Fibroblast of skin of scalp (primary cell): ENCODE data around the gene GHRH.

Experiments used
- DNase-seq: peaks from one replicate; pipeline ENCODE4 v3.0.0-alpha.2; 2013

The GHRH gene

GRCh38 chr20:37236462-37236861 lies 25.2 kb downstream of the GHRH start:
- DNase-seq, result no peak

- no peak for DNase-seq
Observed at GRCh38 chr20:37235065-37235464, 26.5 kb downstream of the GHRH start.

GRCh38 chr20:37234254-37234581 lies 27.4 kb downstream of the GHRH start:
- DNase-seq, result no peak

DNA sequence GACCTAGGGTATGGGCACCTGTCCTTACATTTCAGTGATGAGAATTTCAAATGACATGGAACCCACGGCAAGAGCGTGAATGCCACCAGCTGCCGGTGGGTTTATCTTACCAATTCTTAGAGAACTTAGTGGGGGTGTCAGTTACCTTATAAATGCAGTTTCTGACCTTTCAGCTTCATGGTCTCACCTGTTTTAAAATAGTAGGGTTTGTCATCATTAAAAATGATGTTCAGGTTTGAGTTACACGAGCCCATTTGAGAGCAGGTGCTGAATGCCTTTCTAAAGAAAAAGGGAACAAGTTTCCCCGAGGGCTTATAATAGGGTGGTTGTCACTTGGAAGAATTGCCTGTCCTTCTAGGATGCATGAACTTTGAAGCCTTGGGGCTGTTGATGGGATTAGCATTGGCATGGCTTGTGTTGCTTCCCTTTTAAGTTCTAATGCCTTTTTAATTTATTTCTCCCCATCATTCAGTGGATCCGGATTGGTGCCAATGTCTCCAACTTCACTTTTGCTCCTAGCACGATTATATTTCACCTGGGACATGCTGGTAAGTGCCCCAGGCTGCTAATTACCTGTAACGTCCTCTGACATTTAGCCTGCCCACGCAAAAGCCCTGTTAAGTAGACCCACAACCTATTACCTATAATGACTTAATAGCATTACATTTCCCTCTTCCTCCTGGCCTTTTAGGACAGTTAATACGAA lies 27.9 kb downstream of the GHRH start:
- no peak for DNase-seq

GRCh38 chr20:37231947-37232630 lies 29.5 kb downstream of the GHRH start:
- DNase-seq, result no peak

DNA sequence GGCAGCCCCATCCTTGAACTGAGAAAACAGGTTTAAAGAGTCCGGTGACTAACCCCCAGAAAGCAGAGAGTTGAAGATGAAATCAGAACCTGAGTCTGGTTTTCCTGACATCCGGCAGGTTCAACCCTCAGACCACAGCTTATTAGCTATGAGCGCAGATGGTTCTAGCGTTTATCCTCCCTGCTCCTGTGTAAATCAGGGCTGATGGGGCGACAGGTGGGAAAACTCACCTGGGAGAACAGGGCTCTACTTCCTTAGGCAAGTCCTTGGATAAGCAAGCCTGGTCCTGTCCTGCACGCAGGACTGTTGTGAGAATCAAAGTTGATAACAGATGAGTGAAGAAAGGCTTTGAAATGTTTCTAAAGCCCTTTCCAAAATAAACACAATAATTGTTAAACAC lies 31.4 kb downstream of the GHRH start:
- no peak for DNase-seq

- no peak for DNase-seq
Observed at GRCh38 chr20:37229357-37229756, 32.3 kb downstream of the GHRH start.

DNA sequence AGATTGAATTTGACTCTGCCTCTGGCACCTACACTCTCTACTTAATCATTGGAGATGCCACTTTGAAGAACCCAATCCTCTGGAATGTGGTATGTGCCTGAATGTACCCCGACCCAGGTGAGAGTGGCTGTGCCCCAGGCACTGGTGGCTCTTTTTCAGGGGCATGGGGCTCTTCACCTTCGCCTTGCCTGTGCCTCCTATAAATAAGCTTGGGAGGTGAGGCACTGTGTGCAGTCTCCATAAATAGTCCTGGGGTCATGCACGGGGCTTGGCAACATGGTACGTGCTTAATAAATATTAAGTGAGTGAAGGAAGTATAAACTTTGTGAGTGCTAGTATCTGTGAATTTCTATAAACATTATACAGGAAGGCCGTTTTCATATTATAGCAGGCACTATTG lies 33.0 kb downstream of the GHRH start:
- no peak for DNase-seq

DNA sequence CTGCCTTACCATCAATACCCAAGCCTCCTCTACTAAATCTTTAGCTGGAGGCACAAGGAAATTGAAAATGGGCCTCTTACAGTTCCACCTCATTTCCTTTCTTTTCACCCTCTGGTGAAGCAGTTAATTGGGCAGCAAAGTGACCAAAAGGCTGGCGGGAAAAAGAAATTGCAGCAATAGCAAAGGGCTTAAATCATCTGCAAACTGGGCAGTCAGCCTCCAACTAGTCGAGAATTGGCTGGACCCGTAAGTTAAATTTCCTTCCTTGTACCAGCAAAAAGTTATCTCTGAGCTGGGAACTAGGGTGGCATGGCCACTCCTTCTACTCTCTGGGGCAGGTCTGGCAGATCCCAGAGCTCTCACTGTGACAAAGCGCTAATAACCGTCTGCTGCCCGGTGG lies 33.5 kb downstream of the GHRH start:
- no peak for DNase-seq

GRCh38 chr20:37226889-37227288 lies 34.7 kb downstream of the GHRH start:
- no peak for DNase-seq

- DNase-seq, result no peak
Observed at GRCh38 chr20:37225146-37225545, 36.5 kb downstream of the GHRH start.

DNA sequence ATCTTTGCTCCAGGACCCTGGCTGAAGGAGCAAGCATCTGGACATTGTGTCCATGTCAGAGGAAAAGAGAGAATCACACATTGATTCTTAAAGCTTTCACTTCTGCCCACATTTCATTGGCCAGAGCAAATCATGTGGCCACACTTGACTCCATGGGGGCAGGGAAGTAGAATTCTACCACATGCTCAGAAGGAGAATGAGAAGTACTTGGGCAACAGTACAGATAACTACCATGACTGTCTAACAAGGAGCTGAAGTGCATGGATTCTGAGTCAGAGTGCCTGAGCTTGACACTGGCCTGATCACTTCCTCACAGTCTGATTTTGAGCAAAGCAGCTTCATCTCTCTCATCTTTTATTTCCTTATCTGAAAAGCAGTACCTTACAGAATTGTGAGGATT lies 38.6 kb downstream of the GHRH start:
- DNase-seq, result peak; percentile 62

DNA sequence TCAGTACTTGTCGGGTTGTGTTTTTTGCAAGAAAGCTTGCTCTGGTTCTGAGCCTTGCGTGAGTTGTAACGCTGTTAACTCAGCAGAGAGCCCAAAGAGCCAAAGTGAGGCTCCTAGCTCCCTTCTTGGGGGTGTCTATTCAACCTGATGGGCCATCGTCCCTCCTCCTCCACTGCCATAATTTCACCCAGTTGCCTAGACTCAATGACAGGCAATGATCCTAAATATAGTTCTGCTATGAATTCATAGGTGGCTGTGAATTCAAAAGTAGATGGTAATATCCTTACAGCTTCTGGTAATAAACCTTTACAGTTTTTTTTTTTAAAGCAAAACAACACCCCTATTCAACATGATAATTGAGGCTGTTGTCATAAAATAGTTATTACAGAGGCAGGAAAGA lies 39.5 kb downstream of the GHRH start:
- DNase-seq, result no peak

DNA sequence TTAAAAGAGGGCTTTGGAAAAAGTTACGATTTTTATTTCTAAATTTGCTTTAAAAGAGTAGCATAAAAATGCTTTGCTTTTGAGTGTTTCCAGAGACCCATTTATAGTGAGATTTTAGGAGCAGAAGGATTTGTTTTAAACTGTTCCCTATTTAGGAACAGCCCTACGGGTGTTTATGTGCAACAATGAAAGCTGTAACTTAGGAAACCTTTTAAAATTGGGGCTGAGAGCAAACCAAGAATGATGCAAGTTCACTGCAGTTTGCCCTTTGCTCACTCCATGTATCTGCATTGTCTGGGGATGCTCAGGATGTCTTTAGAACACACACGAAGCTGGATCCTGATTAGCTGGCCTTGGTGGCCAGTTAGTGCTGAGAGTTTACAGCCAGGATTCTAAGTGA lies 40.9 kb downstream of the GHRH start:
- DNase-seq, result no peak

GRCh38 chr20:37219751-37220668 lies 41.6 kb downstream of the GHRH start:
- DNase-seq, result no peak

DNA sequence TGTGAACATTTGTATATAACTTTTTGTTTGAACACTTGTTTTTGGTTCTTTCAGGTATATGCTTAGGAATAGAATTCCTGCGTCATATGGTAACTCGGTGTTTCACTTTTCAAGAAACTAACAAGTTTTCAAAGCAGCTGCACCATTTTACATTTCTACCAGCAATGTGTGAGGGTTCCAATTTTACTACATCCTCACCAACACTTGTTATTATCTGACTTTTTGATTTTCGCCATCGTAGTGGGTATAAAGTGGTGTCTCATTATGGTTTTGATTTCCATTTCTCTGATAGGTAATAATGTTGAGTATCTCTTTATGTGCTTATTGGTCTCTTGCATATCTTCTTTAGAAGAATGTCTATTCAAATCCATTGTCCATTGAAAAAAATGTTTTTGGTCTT lies 42.6 kb downstream of the GHRH start:
- DNase-seq, result no peak

- DNase-seq, result peak; percentile 8
Observed at GRCh38 chr20:37218441-37218840, 43.2 kb downstream of the GHRH start.

GRCh38 chr20:37209661-37210314 lies 51.8 kb downstream of the GHRH start:
- DNase-seq, result no peak

GRCh38 chr20:37209193-37209592 lies 52.4 kb downstream of the GHRH start:
- DNase-seq, result no peak

DNA sequence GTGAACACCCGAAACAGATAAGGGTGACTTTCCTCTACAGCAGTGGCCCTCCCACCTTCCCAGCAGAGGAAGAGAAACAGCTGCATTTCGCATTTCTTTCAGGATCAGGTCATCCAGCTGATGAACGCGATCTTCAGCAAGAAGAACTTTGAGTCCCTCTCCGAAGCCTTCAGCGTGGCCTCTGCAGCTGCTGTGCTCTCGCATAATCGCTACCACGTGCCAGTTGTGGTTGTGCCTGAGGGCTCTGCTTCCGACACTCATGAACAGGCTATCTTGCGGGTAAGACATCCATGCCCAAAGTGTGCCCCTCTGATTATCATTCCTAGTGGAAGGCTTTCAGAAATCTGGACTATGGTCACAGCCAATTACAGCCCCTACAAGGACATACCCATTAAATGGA lies 54.4 kb downstream of the GHRH start:
- DNase-seq, result no peak

- no peak for DNase-seq
Observed at GRCh38 chr20:37205794-37206193, 55.8 kb downstream of the GHRH start.

DNA sequence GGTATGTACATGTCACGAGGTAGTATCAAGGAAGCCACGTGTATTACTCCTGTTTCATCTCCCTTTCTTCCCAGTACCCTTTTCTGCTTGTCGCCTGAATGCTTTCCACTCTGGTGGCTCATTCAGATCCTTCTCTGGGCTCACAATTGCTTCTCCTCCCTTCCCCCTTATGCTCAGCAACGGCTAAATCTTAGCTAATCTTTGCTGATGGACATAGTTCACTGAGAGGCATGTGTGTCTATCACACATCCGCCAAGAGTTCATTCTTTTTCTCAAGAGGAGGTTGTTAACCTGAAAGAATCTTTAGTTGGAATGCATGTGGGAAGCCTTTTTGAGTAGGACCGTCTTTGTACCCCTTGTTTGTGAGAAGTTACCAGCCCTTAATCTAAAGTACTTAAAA lies 56.5 kb downstream of the GHRH start:
- DNase-seq, result no peak

GRCh38 chr20:37204056-37204455 lies 57.6 kb downstream of the GHRH start:
- no peak for DNase-seq
